HG03097 (cell line): ENCODE data around the gene COL4A3.
A peak's percentile ranks its signal among the peaks of the same experiment; 100 is the strongest.

Experiments
- ATAC-seq: cut with Tn5 transposase; IDR thresholded peaks from one replicate; pipeline ENCODE4 v1.9.1; 2021; ENCODE audit not compliant: unreplicated experiment, low FRiP score

Gene COL4A3

DNA sequence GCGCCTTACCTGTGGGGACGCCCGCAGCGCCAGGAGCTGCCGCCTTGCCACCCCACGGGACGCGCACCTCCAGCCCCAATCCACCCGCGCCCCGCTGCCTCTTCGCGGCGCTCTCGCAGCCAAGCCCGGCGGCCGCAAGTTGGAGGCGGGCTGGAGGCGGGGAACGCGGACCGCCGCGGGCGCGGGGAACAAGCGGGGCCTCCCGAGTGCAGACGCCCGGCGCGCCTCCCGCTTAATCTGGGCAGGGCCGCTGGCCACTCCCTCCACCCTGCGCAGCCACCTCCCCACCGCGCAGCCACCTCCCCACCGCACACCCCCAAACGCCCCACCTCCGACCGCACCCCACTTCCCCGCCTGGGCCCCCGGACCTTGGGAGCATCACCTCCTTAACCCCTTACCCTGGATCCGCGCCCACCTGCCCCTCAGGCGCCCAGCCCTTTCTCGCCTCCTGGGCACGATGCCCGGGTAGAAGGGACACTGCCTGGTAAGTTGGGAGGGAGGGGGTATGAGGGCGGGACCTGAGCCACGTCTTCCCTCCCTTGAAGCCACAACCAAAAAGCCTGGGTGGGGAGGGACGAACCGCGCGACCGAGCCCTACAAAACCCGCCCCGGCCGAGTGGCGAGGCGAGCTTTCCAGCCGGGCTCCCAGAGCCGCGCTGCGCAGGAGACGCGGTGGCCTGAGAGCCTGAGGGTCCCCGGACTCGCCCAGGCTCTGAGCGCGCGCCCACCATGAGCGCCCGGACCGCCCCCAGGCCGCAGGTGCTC, at the start of gene COL4A3, which contains the start of gene COL4A4:
Gene COL4A3 (plus strand): TSS at position 627 of the 765 bp plus-strand sequence. CDS start 103 bp downstream, at position 730.
Gene COL4A4 (minus strand): TSS at position 208 of the 765 bp plus-strand sequence. CDS start 16,722 bp downstream, outside the sequence.
- peak; percentile 18 for ATAC-seq

DNA sequence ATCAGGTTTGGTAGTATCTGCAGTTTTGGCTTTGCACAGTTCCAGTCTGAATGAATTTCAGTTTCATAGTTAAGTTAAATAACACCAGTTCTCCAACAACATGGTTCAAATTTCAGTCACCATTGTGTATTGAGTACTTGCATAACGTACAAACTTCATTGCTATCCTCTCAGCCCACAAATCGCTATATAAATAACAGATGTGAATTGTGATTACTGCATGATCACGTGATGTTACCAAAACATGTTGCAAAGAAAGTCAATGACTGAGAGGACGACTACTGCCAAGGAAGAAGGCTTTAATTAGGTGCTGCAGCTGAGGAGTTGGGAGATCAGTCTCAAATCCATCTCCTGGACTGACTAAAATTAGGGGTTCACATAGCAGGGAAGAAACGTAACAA, 48.7 kb upstream of the COL4A3 start:
- ATAC-seq, result no peak

DNA sequence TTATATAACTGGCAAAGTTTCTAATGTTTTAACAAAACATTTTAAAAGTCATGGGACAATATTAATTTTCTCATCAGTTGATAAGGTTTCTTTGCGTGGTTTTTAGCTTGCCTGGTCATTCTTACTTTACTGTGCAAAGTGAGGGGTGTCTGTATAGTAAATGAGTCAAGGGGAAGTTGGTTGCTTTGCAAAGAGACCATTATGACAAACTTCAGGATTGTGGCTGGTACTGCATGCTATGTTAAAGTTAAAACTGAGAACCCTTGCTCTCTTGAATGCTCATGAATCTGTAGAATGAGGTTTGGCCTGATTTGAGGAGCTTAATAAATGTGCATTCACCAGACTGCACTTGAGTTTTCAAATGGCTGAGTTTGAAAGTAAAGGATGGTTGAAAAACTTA, 47.4 kb upstream of the COL4A3 start:
- ATAC-seq, result no peak

GRCh38 chr2:227117852-227118251, 46.6 kb upstream of the COL4A3 start:
- ATAC-seq, result no peak

DNA sequence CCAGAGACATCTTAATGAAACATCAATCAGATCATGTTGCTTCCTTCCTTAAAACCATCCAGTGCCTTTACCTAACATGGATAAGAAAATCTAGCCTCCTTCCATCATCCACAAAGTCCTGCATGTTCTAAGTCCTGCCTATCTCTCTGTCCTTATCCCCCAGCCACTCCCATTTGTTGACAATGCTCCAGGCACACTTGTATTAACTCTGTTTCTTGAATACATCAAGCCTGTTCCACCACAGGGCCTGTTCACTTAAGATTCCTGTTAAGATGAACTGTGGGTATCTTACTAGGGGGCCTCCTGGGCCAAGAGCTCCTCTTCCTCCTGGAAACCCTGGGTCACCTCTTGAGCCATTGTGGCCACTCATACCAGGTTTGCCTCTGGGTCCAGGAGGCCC, 46.1 kb upstream of the COL4A3 start:
- ATAC-seq, result no peak

- no peak for ATAC-seq
Measured at GRCh38 chr2:227123697-227124096, 40.7 kb upstream of the COL4A3 start.

- ATAC-seq, result no peak
Measured at GRCh38 chr2:227124811-227125210, 39.6 kb upstream of the COL4A3 start.

DNA sequence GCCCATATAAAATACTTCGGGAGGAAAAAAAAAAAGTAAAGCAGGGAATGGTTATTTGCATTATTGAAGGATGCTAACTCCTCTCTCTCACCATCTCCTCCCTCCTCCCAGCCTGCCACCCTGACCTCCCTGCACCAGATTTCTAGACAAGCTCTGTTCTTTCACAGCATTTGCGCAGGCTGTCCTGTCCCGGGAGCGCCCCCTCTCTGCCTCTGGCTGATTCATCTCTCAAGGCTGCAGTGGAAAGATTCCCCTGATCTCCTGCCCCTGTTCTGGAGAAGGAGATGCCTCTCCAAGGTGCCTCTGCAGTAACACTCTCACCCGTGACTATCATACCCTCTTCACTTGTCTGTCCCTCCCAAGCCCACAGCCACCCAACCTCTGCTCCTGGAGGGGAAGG, 38.9 kb upstream of the COL4A3 start:
- no peak for ATAC-seq

- no peak for ATAC-seq
Measured at GRCh38 chr2:227127201-227127600, 37.2 kb upstream of the COL4A3 start.

DNA sequence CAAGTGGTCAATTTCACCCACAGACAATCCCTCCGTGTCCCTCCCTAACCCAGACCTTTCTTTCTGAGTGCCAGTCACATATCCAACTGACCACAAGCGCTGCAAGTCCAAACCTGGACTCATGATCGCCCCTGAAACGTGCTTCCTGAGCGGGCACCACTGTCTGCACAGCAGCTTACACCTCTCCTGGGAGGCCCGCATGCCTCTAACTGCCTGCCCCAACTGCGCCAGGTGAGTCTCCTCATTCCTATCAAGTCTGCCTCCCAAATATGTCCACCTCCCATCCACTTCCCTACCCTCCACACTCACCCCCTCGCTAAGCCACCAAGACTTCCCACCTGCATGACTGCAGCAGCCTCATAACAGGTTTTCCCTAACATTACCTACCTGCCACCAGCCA, 33.8 kb upstream of the COL4A3 start:
- ATAC-seq, result no peak

GRCh38 chr2:227132986-227133385, 31.4 kb upstream of the COL4A3 start:
- ATAC-seq, result no peak

- no peak for ATAC-seq
Measured at GRCh38 chr2:227134591-227134990, 29.8 kb upstream of the COL4A3 start.

- no peak for ATAC-seq
Measured at GRCh38 chr2:227141301-227141700, 23.1 kb upstream of the COL4A3 start.

- ATAC-seq, result no peak
Measured at GRCh38 chr2:227143895-227144294, 20.5 kb upstream of the COL4A3 start.

DNA sequence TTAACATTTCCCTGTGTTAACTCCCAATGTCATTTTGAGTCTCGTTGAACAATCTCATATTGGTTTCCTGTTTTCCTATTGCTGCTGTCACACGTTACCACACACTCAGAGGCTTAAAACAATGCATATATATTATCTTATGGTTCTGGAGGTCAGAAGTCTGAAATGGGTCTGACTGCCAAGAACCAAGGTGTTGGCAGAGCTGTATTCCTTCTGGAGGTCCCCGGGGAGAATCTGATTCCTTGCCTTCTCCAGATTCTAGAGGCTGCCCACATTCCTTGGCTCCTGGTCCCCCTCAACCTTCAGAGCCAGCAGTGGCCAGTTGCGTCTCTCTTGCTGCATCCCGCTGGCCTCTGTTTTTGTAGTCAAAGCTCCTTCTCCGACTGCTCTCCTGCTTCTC, 18.0 kb upstream of the COL4A3 start:
- ATAC-seq, result no peak

DNA sequence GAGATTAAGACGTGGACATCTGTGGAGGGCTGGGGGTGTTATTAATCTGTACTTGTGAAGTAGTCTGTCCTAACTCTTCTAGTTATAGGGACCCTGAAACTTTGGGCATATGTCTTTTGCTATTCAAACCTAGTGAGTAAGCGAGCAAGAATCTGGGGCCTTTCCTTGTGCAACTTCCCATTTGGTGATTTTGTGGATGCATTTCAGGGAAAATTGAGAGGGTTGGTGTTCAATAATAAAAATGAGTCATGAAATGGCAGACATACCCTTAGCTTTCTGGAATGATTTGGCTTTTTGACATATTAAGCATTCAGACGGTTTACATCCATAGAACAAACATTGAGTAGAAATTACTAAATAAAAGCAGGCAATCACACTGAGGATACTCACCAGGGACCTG, 17.4 kb upstream of the COL4A3 start:
- ATAC-seq, result no peak

GRCh38 chr2:227148106-227148505, 16.3 kb upstream of the COL4A3 start:
- ATAC-seq, result no peak

GRCh38 chr2:227150222-227150936, 14.0 kb upstream of the COL4A3 start:
- ATAC-seq, result no peak

DNA sequence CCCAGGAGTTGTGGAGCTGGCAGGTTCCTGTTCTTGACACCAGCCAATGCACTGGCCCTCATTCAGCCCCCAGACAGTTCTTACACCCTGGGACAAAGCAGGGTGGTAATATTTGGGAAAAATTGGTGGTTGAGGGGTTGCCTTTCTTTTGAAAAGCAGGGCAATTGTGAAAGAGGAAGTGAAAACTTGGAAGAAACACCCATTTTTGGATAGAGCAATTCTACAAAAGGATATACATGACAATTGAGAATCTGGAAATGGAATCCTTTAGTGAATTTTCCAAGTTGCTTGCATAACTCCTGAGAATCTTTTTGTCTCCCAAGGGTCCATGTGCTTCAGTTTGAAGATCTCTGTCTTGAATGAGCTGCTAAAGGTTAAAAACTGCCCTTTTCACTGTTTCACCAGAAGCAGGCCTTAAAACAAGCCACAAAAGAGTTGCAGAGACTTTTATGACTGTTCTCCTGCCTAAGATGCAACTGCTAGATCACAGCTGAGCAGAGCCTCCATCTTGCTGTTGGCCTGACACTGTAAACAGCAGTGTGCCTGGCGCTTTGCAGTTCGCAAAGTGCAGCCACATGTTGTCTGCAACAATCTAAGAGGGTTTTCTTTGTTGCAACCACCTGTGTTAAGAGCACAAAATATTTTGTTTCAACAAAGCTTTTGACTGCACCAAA, 12.2 kb upstream of the COL4A3 start:
- no peak for ATAC-seq

GRCh38 chr2:227153307-227153706, 11.1 kb upstream of the COL4A3 start:
- no peak for ATAC-seq

- no peak for ATAC-seq
Measured at GRCh38 chr2:227153758-227154486, 10.5 kb upstream of the COL4A3 start.
